NCI-H1105 treated with DMSO at 0.1 percent for 48 hours (cell line): ENCODE measurements around the gene GAS7.
"Not testable (repeated sequence)": the region's sequence is repeated elsewhere in the genome, so short reads cannot be mapped to it uniquely, and the experiment has no call there.

Source experiments
- DNase-seq: peaks from one replicate; lab custom pipeline; 2025; lab: John Stamatoyannopoulos, UW

GAS7 gene

GRCh38 chr17:10072556-10073425 lies 125.6 kb downstream of the GAS7 start:
- DNase-seq: no peak

- DNase-seq: no peak
Observed at GRCh38 chr17:10072086-10072485, 126.3 kb downstream of the GAS7 start.

- no peak for DNase-seq
Observed at GRCh38 chr17:10071141-10071540, 127.3 kb downstream of the GAS7 start.

GRCh38 chr17:10070690-10071089 lies 127.7 kb downstream of the GAS7 start:
- no peak for DNase-seq

GRCh38 chr17:10069301-10069700 lies 129.1 kb downstream of the GAS7 start:
- no peak for DNase-seq

GRCh38 chr17:10067446-10068143 lies 130.8 kb downstream of the GAS7 start:
- DNase-seq: no peak

- no peak for DNase-seq
Observed at GRCh38 chr17:10064536-10064935, 133.9 kb downstream of the GAS7 start.

GRCh38 chr17:10063730-10064241 lies 134.6 kb downstream of the GAS7 start:
- DNase-seq: no peak

- no peak for DNase-seq
Observed at GRCh38 chr17:10062691-10063385, 135.6 kb downstream of the GAS7 start.

GRCh38 chr17:10061111-10061845 lies 137.1 kb downstream of the GAS7 start:
- no peak for DNase-seq

GRCh38 chr17:10060526-10060925 lies 137.9 kb downstream of the GAS7 start:
- DNase-seq: no peak

- no peak for DNase-seq
Observed at GRCh38 chr17:10059684-10060211, 138.7 kb downstream of the GAS7 start.

GRCh38 chr17:10058921-10059683 lies 139.3 kb downstream of the GAS7 start:
- DNase-seq: no peak

- not testable (repeated sequence) for DNase-seq
Observed at GRCh38 chr17:10057466-10057865, 140.9 kb downstream of the GAS7 start.

- no peak for DNase-seq
Observed at GRCh38 chr17:10055262-10055975, 143.0 kb downstream of the GAS7 start.

GRCh38 chr17:10053782-10054540 lies 144.4 kb downstream of the GAS7 start:
- no peak for DNase-seq

GRCh38 chr17:10052106-10052813 lies 146.1 kb downstream of the GAS7 start:
- DNase-seq: no peak

- DNase-seq: no peak
Observed at GRCh38 chr17:10051112-10051511, 147.3 kb downstream of the GAS7 start.
